GM23338 (cell line): ENCODE data around the gene HIGD1B. TPM values are rescaled to one million over a fixed set of nuclear protein-coding genes. Genes with fewer than 3 reads are reported as not detected.
"Not testable (repeated sequence)": the region's sequence is repeated elsewhere in the genome, so short reads cannot be mapped to it uniquely, and the experiment has no call there.

ENCODE experiments used
- ATAC-seq: fragments of 200-7000 bp; cut with Tn5 transposase; 3 replicates; pipeline ENCODE4 v1.9.1; 2020
- DNase-seq: peaks from one replicate; pipeline ENCODE4 v3.0.0-alpha.2; 2015; ENCODE audit warnings: low spot score
- H2AFZ ChIP-seq: fragments of 200-600 bp; sonication (generic); 2 replicates; pipeline ENCODE4 v1.8.0; 2016; ENCODE audit warnings: antibody characterized with exemption, mild to moderate bottlenecking, moderate library complexity
- H3F3A ChIP-seq: fragments of 200-600 bp; sonication (generic); replicated peaks from 2 replicates; pipeline ENCODE4 v1.8.0; 2017; ENCODE audit warnings: antibody characterized with exemption, mixed run types, low read depth
- H3K27ac ChIP-seq: fragments of 200-600 bp; sonication (generic); 2 replicates; pipeline ENCODE4 v1.6.1; 2016; ENCODE audit warnings: low read depth
- H3K27me3 ChIP-seq: fragments of 200-600 bp; sonication (generic); 2 replicates; pipeline ENCODE4 v1.8.0; 2016; ENCODE audit warnings: mild to moderate bottlenecking, mixed run types, moderate library complexity; ENCODE audit not compliant: insufficient read depth
- H3K36me3 ChIP-seq: fragments of 200-600 bp; sonication (generic); 2 replicates; pipeline ENCODE4 v1.8.0; 2016; ENCODE audit warnings: mild to moderate bottlenecking; ENCODE audit not compliant: insufficient read depth
- H3K4me1 ChIP-seq: fragments of 200-600 bp; sonication (generic); 2 replicates; pipeline ENCODE4 v1.8.0; 2016; ENCODE audit warnings: mild to moderate bottlenecking, moderate library complexity; ENCODE audit not compliant: insufficient read depth
- H3K4me2 ChIP-seq: fragments of 200-600 bp; sonication (generic); 2 replicates; pipeline ENCODE4 v1.7.1; 2017; ENCODE audit warnings: mixed run types
- H3K4me3 ChIP-seq: fragments of 200-600 bp; sonication (generic); 2 replicates; pipeline ENCODE4 v1.6.1; 2016; ENCODE audit warnings: mixed run types
- H3K79me2 ChIP-seq: fragments of 200-600 bp; sonication (generic); replicated peaks from 2 replicates; pipeline ENCODE4 v1.8.0; 2017; ENCODE audit warnings: mild to moderate bottlenecking; ENCODE audit not compliant: insufficient read depth
- H3K9me2 ChIP-seq: fragments of 200-600 bp; sonication (generic); 2 replicates; pipeline ENCODE4 v1.8.0; 2017; ENCODE audit not compliant: insufficient read depth
- H4K20me1 ChIP-seq: fragments of 200-600 bp; sonication (generic); replicated peaks from 2 replicates; pipeline ENCODE4 v1.8.0; 2017; ENCODE audit warnings: mild to moderate bottlenecking; ENCODE audit not compliant: insufficient read depth
- H3K27ac Mint-ChIP-seq: 2 replicates; pipeline ENCODE4 v1.8.0; 2020; ENCODE audit warnings: inconsistent platforms, mild to moderate bottlenecking, moderate library complexity, mixed read lengths
- H3K27me3 Mint-ChIP-seq: 3 replicates; pipeline ENCODE4 v1.8.0; 2022; ENCODE audit warnings: low read depth, mild to moderate bottlenecking, moderate library complexity, mixed read lengths, inconsistent platforms; ENCODE audit not compliant: insufficient read depth, poor library complexity
- H3K36me3 Mint-ChIP-seq: 3 replicates; pipeline ENCODE4 v1.8.0; 2021; ENCODE audit warnings: low read depth, mild to moderate bottlenecking, inconsistent platforms, moderate library complexity, mixed read lengths
- H3K4me1 Mint-ChIP-seq: 3 replicates; pipeline ENCODE4 v1.8.0; 2020; ENCODE audit warnings: mild to moderate bottlenecking, inconsistent platforms, mixed read lengths
- H3K4me3 Mint-ChIP-seq: 3 replicates; pipeline ENCODE4 v1.8.0; 2021; ENCODE audit warnings: moderate library complexity, mild to moderate bottlenecking, inconsistent platforms, mixed read lengths
- H3K9me3 Mint-ChIP-seq: 3 replicates; pipeline ENCODE4 v1.8.0; 2020; ENCODE audit warnings: moderate library complexity, mild to moderate bottlenecking, inconsistent platforms, mixed read lengths
- CREB1 ChIP-seq: fragments of 250-450 bp; sonication (Bioruptor Pico); IDR thresholded peaks from 2 replicates; pipeline ENCODE4 v1.5.0; 2020; ENCODE audit warnings: low read depth, mild to moderate bottlenecking, moderate library complexity
- EZH2 ChIP-seq: fragments of 200-600 bp; sonication (generic); IDR thresholded peaks from one replicate; pipeline ENCODE4 v1.8.0; 2017; ENCODE audit warnings: antibody characterized with exemption, mild to moderate bottlenecking, low read depth; ENCODE audit not compliant: unreplicated experiment
- EZH2phosphoT487 ChIP-seq: fragments of 200-600 bp; sonication (generic); IDR thresholded peaks from one replicate; pipeline ENCODE4 v1.8.1; 2018; ENCODE audit warnings: antibody characterized with exemption; ENCODE audit not compliant: unreplicated experiment
- JUNB ChIP-seq: IDR thresholded peaks from one replicate; pipeline ENCODE4 v1.6.1; 2016; ENCODE audit warnings: antibody characterized with exemption; ENCODE audit not compliant: unreplicated experiment
- NANOG ChIP-seq: IDR thresholded peaks from 2 replicates; pipeline ENCODE4 v1.6.1; 2016; ENCODE audit warnings: antibody characterized with exemption, borderline replicate concordance
- POLR2AphosphoS5 ChIP-seq: IDR thresholded peaks from 2 replicates; pipeline ENCODE4 v1.6.1; 2016; ENCODE audit warnings: antibody characterized with exemption, low read depth
- STAT1 ChIP-seq: IDR thresholded peaks from one replicate; pipeline ENCODE4 v1.6.1; 2016; ENCODE audit warnings: antibody characterized with exemption; ENCODE audit not compliant: unreplicated experiment
- ZNF114 ChIP-seq: fragments of 250-450 bp; sonication (Bioruptor Pico); IDR thresholded peaks from 2 replicates; pipeline ENCODE4 v1.5.0; 2020; ENCODE audit warnings: mild to moderate bottlenecking, moderate library complexity
- ZNF331 ChIP-seq: fragments of 250-450 bp; sonication (Bioruptor Pico); IDR thresholded peaks from 2 replicates; pipeline ENCODE4 v1.5.0; 2020; ENCODE audit warnings: low read depth, mild to moderate bottlenecking, moderate library complexity
- polyA plus RNA-seq: library from polyadenylated mRNA; unstranded; fragments of >200 nt; fragmentation: Nextera tagmentation; extraction: Ambion mirVana; gene quantifications from 2 replicates; pipeline ENCODE4 v1.2.1, GENCODE V29; 2016
- total RNA-seq: library from RNA; depleted of rRNA; stranded (reverse); fragments of >200 nt; shearing (Covaris generic); gene quantifications from 2 replicates; pipeline ENCODE4 v1.2.3, GENCODE V29; 2014
- TF ChIP-seq, protein P1 (sequence below): IDR thresholded peaks from 2 replicates; pipeline ENCODE4 v1.6.1; 2016; ENCODE audit warnings: antibody characterized with exemption
- TF ChIP-seq, protein P2 (sequence below): IDR thresholded peaks from one replicate; pipeline ENCODE4 v1.6.1; 2018; ENCODE audit warnings: antibody characterized with exemption; ENCODE audit not compliant: unreplicated experiment

HIGD1B gene
- total and polyA plus RNA-seq, 2 experiments from 2014 or later, result not detected

DNA sequence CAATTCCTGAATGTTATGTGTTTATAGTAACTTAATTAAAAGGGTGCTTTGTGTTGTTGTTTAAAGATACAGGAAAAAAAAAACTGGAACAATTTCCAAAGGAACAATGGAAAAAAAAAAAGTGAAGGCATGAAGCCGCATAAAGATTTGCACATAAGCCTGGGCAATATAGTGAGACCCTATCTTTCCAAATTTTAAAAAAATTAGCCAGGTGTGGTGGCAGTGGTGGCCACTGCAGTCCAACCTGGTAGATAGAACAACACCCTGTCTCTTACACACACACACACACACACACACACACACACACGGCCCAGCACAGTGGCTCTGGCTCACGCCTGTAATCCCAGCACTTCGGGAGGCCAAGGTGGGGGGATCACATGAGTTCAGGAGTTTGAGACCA, 39.5 kb upstream of the HIGD1B start (continued):
- no peak for TF ChIP-seq NANOG
- TF ChIP-seq CREB1 (CRISPR knock-in tag), result no peak
- TF ChIP-seq, protein P1, sequence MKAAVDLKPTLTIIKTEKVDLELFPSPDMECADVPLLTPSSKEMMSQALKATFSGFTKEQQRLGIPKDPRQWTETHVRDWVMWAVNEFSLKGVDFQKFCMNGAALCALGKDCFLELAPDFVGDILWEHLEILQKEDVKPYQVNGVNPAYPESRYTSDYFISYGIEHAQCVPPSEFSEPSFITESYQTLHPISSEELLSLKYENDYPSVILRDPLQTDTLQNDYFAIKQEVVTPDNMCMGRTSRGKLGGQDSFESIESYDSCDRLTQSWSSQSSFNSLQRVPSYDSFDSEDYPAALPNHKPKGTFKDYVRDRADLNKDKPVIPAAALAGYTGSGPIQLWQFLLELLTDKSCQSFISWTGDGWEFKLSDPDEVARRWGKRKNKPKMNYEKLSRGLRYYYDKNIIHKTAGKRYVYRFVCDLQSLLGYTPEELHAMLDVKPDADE, result no peak

DNA sequence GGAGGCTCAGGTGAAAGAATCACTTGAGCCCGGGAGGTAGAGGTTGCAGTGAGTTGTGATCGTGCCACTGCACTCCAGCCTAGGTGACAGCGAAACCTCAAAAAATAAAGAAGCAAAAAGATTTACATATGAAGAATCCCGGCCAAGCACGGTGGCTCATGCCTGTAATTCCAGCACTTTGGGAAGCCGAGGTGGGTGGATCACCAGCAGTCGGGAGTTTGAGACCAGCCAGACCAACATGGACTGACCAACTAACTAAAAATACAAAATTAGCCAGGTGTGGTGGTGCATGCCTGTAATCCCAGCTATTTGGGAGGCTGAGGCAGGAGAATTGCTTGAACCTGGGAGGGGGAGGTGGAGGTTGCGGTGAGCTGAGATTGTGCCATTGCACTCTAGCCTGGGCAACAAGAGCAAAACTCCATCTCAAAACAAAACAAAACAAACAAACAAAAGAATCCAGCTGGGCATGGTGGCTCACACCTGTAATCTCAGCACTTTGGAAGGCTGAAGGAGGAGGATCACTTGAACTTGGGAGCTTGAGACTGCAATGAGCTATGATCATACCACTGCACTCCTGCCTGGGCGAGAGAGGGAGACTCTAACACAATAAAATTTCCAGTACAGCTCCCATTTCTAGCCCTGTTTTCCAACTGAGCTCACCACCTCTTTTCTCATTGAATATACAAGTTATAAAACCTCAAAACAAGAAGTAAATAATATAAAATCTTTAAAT, 38.9 kb upstream of the HIGD1B start:
- H3K79me2 ChIP-seq, result peaks cover 97% of the 10 kb centered on the region
- H2AFZ ChIP-seq, H3K4me1 Mint-ChIP-seq, H3K27ac ChIP-seq, H3K9me3 Mint-ChIP-seq, H3K4me2 ChIP-seq, H3F3A ChIP-seq, H3K4me3 Mint-ChIP-seq, H3K4me3 ChIP-seq, H3K4me1 ChIP-seq, H3K9me2 ChIP-seq, DNase-seq, ATAC-seq, H3K27me3 ChIP-seq: not testable (repeated sequence)
- peaks cover 85% of the 10 kb centered on the region for H4K20me1 ChIP-seq
- Mint-ChIP-seq H3K27me3 (peaks cover 14% of the 10 kb centered on the region), H3K36me3 (peaks cover 54% of the 10 kb centered on the region), H3K27ac (peak overlapping the region; percentile 62; the same call in 1 of the 2 replicates)
- H3K36me3 ChIP-seq, result peaks cover 22% of the 10 kb centered on the region

- H3K27me3 ChIP-seq, result no peaks in the 10 kb centered on the region
- Mint-ChIP-seq H3K27me3 (peaks cover 13% of the 10 kb centered on the region), H3K4me1 (peaks cover 6% of the 10 kb centered on the region; the same call in 2 of the 3 replicates), H3K36me3 (peaks cover 22% of the 10 kb centered on the region), H3K27ac (no peak overlapping the region), H3K9me3 (no peaks in the 10 kb centered on the region), H3K4me3 (no peak overlapping the region)
- H3K9me2 ChIP-seq, result no peaks in the 10 kb centered on the region
- H3F3A ChIP-seq, result peaks cover 2% of the 10 kb centered on the region; the same call in 1 of the 2 replicates
- H2AFZ ChIP-seq, result no peak overlapping the region
- DNase-seq (no peak), ATAC-seq (no peak)
- peaks cover 100% of the 10 kb centered on the region for H3K79me2 ChIP-seq
- no peaks in the 10 kb centered on the region for H3K36me3 ChIP-seq
- no peak overlapping the region for H3K4me2 ChIP-seq
- H3K27ac ChIP-seq, result no peak overlapping the region; the same call in 1 of the 2 replicates
- peaks cover 88% of the 10 kb centered on the region for H4K20me1 ChIP-seq
- H3K4me3 ChIP-seq, result no peak overlapping the region
- H3K4me1 ChIP-seq, result peaks cover 9% of the 10 kb centered on the region; the same call in 1 of the 2 replicates
- TF ChIP-seq EZH2 (no peak), JUNB (no peak), EZH2phosphoT487 (no peak), CREB1 (CRISPR knock-in tag) (no peak), STAT1 (no peak), POLR2AphosphoS5 (no peak), ZNF114 (CRISPR knock-in tag) (no peak), ZNF331 (no peak)
- TF ChIP-seq, protein P2, sequence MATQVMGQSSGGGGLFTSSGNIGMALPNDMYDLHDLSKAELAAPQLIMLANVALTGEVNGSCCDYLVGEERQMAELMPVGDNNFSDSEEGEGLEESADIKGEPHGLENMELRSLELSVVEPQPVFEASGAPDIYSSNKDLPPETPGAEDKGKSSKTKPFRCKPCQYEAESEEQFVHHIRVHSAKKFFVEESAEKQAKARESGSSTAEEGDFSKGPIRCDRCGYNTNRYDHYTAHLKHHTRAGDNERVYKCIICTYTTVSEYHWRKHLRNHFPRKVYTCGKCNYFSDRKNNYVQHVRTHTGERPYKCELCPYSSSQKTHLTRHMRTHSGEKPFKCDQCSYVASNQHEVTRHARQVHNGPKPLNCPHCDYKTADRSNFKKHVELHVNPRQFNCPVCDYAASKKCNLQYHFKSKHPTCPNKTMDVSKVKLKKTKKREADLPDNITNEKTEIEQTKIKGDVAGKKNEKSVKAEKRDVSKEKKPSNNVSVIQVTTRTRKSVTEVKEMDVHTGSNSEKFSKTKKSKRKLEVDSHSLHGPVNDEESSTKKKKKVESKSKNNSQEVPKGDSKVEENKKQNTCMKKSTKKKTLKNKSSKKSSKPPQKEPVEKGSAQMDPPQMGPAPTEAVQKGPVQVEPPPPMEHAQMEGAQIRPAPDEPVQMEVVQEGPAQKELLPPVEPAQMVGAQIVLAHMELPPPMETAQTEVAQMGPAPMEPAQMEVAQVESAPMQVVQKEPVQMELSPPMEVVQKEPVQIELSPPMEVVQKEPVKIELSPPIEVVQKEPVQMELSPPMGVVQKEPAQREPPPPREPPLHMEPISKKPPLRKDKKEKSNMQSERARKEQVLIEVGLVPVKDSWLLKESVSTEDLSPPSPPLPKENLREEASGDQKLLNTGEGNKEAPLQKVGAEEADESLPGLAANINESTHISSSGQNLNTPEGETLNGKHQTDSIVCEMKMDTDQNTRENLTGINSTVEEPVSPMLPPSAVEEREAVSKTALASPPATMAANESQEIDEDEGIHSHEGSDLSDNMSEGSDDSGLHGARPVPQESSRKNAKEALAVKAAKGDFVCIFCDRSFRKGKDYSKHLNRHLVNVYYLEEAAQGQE, result no peak
- TF ChIP-seq, protein P1, result no peak
These were observed 35.4 kb upstream of the HIGD1B start for GRCh38 chr17:44812263-44812662.
